ENCODE results near the gene GCA. TPM values are rescaled to one million over a fixed set of nuclear protein-coding genes. Genes with fewer than 3 reads are reported as not detected.
A peak's percentile ranks its signal among the peaks of the same experiment; 100 is the strongest.

The GCA gene
- polyA plus RNA-seq, 1 donor: 37.7 TPM

GRCh38 chr2:162308747-162309503 lies 35.0 kb upstream of the GCA start:
- no CpG with 5 or more reads among the region's 3 CpGs for WGBS (ENCODE audit: insufficient coverage, low lambda C conversion rate)
- Histone ChIP-seq H3K27ac (ENCODE audit: low read length) (no peak overlapping the region), H3K4me3 (ENCODE audit: low read length) (no peak overlapping the region), H3K36me3 (ENCODE audit: control insufficient read depth, insufficient read depth, low read length) (peaks cover 8% of the 10 kb centered on the region), H3K27me3 (ENCODE audit: control insufficient read depth, insufficient read depth, low read length) (no peaks in the 10 kb centered on the region), H3K4me1 (ENCODE audit: control insufficient read depth, insufficient read depth, low read length) (no peaks in the 10 kb centered on the region), H3K9me3 (ENCODE audit: control insufficient read depth, low read depth, low read length) (no peaks in the 10 kb centered on the region)
- DNase-seq: no peak

GRCh38 chr2:162312853-162313252 lies 31.1 kb upstream of the GCA start:
- Histone ChIP-seq H3K4me3 (ENCODE audit: low read length) (no peak overlapping the region), H3K9me3 (ENCODE audit: control insufficient read depth, low read depth, low read length) (no peaks in the 10 kb centered on the region), H3K27me3 (ENCODE audit: control insufficient read depth, insufficient read depth, low read length) (no peaks in the 10 kb centered on the region), H3K36me3 (ENCODE audit: control insufficient read depth, insufficient read depth, low read length) (peaks cover 6% of the 10 kb centered on the region), H3K4me1 (ENCODE audit: control insufficient read depth, insufficient read depth, low read length) (peaks cover 3% of the 10 kb centered on the region), H3K27ac (ENCODE audit: low read length) (no peak overlapping the region)
- DNase-seq: no peak
- WGBS (ENCODE audit: insufficient coverage, low lambda C conversion rate): 92% methylated on average over 1 of the region's 1 CpG

- no peaks in the 10 kb centered on the region for H3K9me3 ChIP-seq (ENCODE audit: control insufficient read depth, low read depth, low read length)
- WGBS (ENCODE audit: insufficient coverage, low lambda C conversion rate): 90% methylated on average over 2 of the region's 4 CpGs
- no peak overlapping the region for H3K4me3 ChIP-seq (ENCODE audit: low read length)
- peaks cover 16% of the 10 kb centered on the region for H3K4me1 ChIP-seq (ENCODE audit: control insufficient read depth, insufficient read depth, low read length)
- H3K27me3 ChIP-seq (ENCODE audit: control insufficient read depth, insufficient read depth, low read length): no peaks in the 10 kb centered on the region
- no peaks in the 10 kb centered on the region for H3K36me3 ChIP-seq (ENCODE audit: control insufficient read depth, insufficient read depth, low read length)
- no peak for DNase-seq
- no peak overlapping the region for H3K27ac ChIP-seq (ENCODE audit: low read length)
Measured at GRCh38 chr2:162315938-162316337, 28.0 kb upstream of the GCA start.

- Histone ChIP-seq H3K4me3 (ENCODE audit: low read length) (no peak overlapping the region), H3K9me3 (ENCODE audit: control insufficient read depth, low read depth, low read length) (no peaks in the 10 kb centered on the region), H3K4me1 (ENCODE audit: control insufficient read depth, insufficient read depth, low read length) (peaks cover 16% of the 10 kb centered on the region), H3K27ac (ENCODE audit: low read length) (no peak overlapping the region), H3K27me3 (ENCODE audit: control insufficient read depth, insufficient read depth, low read length) (no peaks in the 10 kb centered on the region), H3K36me3 (ENCODE audit: control insufficient read depth, insufficient read depth, low read length) (no peaks in the 10 kb centered on the region)
- DNase-seq: no peak
- no CpG with 5 or more reads among the region's 2 CpGs for WGBS (ENCODE audit: insufficient coverage, low lambda C conversion rate)
Measured at GRCh38 chr2:162316590-162316989, 27.3 kb upstream of the GCA start.

- 100% methylated on average over 2 of the region's 3 CpGs for WGBS (ENCODE audit: insufficient coverage, low lambda C conversion rate)
- peaks cover 16% of the 10 kb centered on the region for H3K4me1 ChIP-seq (ENCODE audit: control insufficient read depth, insufficient read depth, low read length)
- no peak for DNase-seq
- H3K4me3 ChIP-seq (ENCODE audit: low read length): peak overlapping the region; percentile 68
- H3K36me3 ChIP-seq (ENCODE audit: control insufficient read depth, insufficient read depth, low read length): no peaks in the 10 kb centered on the region
- peak overlapping the region; percentile 95 for H3K27ac ChIP-seq (ENCODE audit: low read length)
- no peaks in the 10 kb centered on the region for H3K27me3 ChIP-seq (ENCODE audit: control insufficient read depth, insufficient read depth, low read length)
- no peaks in the 10 kb centered on the region for H3K9me3 ChIP-seq (ENCODE audit: control insufficient read depth, low read depth, low read length)
Measured at GRCh38 chr2:162317058-162317742, 26.7 kb upstream of the GCA start.

GRCh38 chr2:162317861-162318327 lies 26.0 kb upstream of the GCA start:
- Histone ChIP-seq H3K27me3 (ENCODE audit: control insufficient read depth, insufficient read depth, low read length) (no peaks in the 10 kb centered on the region), H3K4me3 (ENCODE audit: low read length) (peak overlapping the region; percentile 68), H3K27ac (ENCODE audit: low read length) (peak overlapping the region; percentile 95), H3K9me3 (ENCODE audit: control insufficient read depth, low read depth, low read length) (no peaks in the 10 kb centered on the region), H3K4me1 (ENCODE audit: control insufficient read depth, insufficient read depth, low read length) (peaks cover 16% of the 10 kb centered on the region), H3K36me3 (ENCODE audit: control insufficient read depth, insufficient read depth, low read length) (no peaks in the 10 kb centered on the region)
- peak in 1 of 2 donors; percentile 23 for DNase-seq
- no CpG with 5 or more reads among the region's 16 CpGs for WGBS (ENCODE audit: insufficient coverage, low lambda C conversion rate)

- H3K9me3 ChIP-seq (ENCODE audit: control insufficient read depth, low read depth, low read length): no peaks in the 10 kb centered on the region
- WGBS (ENCODE audit: insufficient coverage, low lambda C conversion rate): no CpG with 5 or more reads among the region's 45 CpGs
- H3K27ac ChIP-seq (ENCODE audit: low read length): peak within 1 kb of the TSS; percentile 95
- no peaks in the 10 kb centered on the region for H3K27me3 ChIP-seq (ENCODE audit: control insufficient read depth, insufficient read depth, low read length)
- no peaks in the 10 kb centered on the region for H3K36me3 ChIP-seq (ENCODE audit: control insufficient read depth, insufficient read depth, low read length)
- H3K4me1 ChIP-seq (ENCODE audit: control insufficient read depth, insufficient read depth, low read length): peaks cover 16% of the 10 kb centered on the region
- peak within 1 kb of the TSS; percentile 68 for H3K4me3 ChIP-seq (ENCODE audit: low read length)
- DNase-seq: peak; percentile 92 to 97
Measured at GRCh38 chr2:162318328-162319180, 25.4 kb upstream of the GCA start, which contains the start of gene IFIH1. IFIH1 (minus strand) TSS chr2:162318684; CDS start chr2:162318307, 377 bp downstream.

GRCh38 chr2:162320864-162321517 lies 22.9 kb upstream of the GCA start:
- H3K27ac ChIP-seq (ENCODE audit: low read length): no peak overlapping the region
- peaks cover 30% of the 10 kb centered on the region for H3K4me1 ChIP-seq (ENCODE audit: control insufficient read depth, insufficient read depth, low read length)
- WGBS (ENCODE audit: insufficient coverage, low lambda C conversion rate): 100% methylated on average over 1 of the region's 1 CpG
- H3K9me3 ChIP-seq (ENCODE audit: control insufficient read depth, low read depth, low read length): no peaks in the 10 kb centered on the region
- no peak overlapping the region for H3K4me3 ChIP-seq (ENCODE audit: low read length)
- no peaks in the 10 kb centered on the region for H3K27me3 ChIP-seq (ENCODE audit: control insufficient read depth, insufficient read depth, low read length)
- no peaks in the 10 kb centered on the region for H3K36me3 ChIP-seq (ENCODE audit: control insufficient read depth, insufficient read depth, low read length)
- DNase-seq: no peak

GRCh38 chr2:162324953-162325352 lies 19.0 kb upstream of the GCA start:
- peak; percentile 7 to 41 for DNase-seq
- Histone ChIP-seq H3K27me3 (ENCODE audit: control insufficient read depth, insufficient read depth, low read length) (no peaks in the 10 kb centered on the region), H3K27ac (ENCODE audit: low read length) (peak overlapping the region; percentile 24), H3K4me1 (ENCODE audit: control insufficient read depth, insufficient read depth, low read length) (peaks cover 15% of the 10 kb centered on the region), H3K9me3 (ENCODE audit: control insufficient read depth, low read depth, low read length) (peaks cover 3% of the 10 kb centered on the region), H3K4me3 (ENCODE audit: low read length) (no peak overlapping the region), H3K36me3 (ENCODE audit: control insufficient read depth, insufficient read depth, low read length) (no peaks in the 10 kb centered on the region)
- WGBS (ENCODE audit: insufficient coverage, low lambda C conversion rate): no CpG with 5 or more reads among the region's 1 CpG
